HG03520 (cell line): ENCODE data around the gene GABRB3.

Experiments used
- ATAC-seq: cut with Tn5 transposase; IDR thresholded peaks from one replicate; pipeline ENCODE4 v1.9.1; 2021; ENCODE audit warnings: mild to moderate bottlenecking, moderate library complexity; ENCODE audit not compliant: unreplicated experiment

Gene GABRB3

DNA sequence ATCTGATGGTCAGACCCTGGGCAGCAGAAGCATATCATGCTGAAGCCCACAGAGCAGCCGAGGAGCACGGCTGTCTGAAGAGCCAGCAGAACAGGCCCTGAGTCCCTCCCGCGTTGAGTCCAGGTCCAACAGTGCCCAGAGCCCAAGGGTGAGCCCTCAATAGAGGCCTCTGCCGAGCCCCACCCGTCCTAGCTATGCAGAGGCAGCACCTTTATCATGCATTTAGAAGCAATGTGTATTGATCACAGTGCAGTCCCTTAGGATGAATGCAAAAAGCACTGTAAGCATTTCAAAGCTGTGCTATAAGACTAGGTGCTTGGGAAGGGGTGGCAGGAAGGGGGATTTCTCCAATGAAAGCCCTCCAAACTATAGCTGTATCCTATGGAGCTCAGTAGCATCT is 208.5 kb downstream of the GABRB3 start:
- ATAC-seq = no peak

DNA sequence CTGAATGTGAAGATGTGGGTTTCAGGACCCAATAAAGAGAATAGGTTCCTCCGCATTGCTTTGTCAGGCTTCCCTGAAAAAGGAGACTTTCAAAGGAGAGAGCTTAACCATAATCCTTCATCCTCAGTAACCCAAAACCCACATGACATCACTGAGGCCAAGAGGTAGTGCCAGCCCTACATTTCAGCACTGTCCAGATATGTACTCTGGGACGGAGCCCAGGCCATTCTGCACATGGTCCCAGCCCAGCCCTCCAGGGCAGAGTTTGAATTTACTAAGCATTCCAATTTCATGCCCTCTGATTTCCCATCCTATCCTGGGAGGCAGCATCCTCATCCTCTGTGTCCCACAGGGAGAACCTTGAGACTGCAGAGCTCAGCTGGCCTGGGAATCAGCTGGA is 210.5 kb downstream of the GABRB3 start:
- ATAC-seq = no peak

DNA sequence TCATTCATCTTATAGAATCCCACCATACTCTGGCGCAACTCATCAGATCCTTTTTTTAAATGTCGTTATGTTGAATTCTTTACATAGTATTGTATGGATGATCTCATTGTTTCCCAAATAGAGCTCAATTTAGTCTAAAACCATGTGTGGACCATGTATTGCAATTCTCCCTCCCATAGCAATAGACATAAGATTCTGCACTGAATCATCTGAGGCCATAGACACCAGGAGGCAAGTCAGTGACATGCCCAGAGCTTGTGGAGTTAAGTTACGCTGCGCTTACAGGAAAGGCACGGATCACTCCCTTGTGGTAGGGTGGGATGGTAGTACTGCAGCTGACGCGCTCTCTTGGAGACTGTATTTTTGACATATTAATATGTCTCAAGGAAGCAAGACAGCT is 211.0 kb downstream of the GABRB3 start:
- ATAC-seq = no peak

- no peak for ATAC-seq
Observed at GRCh38 chr15:26561130-26561529, 211.7 kb downstream of the GABRB3 start.

GRCh38 chr15:26555898-26556297 is 217.0 kb downstream of the GABRB3 start:
- ATAC-seq = no peak

DNA sequence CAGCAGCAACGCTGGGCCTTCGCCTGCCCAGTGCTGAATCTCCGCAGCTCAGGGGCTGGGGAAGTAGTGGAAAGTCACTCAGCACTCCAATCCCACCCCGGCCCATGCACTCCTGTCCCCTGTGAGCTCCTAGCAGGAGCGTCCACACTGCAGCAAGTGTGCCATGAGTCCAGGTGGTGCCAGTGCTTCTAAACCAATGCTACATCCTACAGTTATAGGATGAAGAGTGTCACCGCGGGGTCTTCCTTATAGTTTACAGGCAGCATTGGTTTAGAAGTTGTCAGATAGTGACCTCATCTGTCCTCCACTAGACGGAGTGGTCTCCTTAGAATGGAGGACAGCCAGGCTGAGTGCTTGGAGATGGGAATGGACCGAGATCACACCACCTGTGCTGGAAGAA is 221.4 kb downstream of the GABRB3 start:
- no peak for ATAC-seq

DNA sequence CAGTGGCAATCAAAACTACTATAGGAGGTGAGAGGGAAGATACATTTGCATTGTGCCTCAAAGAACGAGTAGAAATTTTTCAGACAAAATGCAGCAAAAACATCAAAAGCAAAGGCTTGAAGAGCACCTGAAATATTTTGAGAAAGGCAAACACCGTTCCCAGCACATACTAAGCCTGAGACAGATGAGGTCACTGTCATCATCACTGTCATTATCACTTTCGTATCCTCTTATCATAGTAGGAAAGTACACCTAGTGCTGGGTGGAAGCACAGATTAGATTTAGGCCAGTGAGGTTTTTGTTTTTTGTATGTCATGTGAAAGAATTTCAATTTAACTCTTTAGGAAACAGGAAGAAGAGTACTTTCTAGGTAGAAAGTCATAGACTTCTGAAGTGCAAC is 222.0 kb downstream of the GABRB3 start:
- ATAC-seq = no peak

DNA sequence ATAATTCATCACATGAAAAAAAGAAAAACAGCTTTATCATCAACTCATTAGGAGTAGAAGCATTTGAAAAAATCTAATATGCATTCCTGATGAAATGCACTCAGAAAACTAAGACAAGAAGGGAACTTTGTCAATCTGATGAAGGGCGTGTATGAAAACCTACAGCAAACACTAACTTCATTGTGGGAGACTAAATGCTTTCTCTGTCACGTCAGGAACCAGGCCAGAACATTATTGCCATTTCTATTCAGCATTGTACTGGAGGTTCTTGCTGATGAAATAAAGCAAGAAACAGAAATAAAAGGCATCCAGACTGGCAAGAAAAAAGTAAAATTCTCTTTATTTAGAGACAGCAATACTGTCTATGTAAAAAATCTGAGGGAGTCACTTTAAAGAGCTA is 235.2 kb downstream of the GABRB3 start:
- ATAC-seq = no peak

GRCh38 chr15:26531489-26531888 is 241.4 kb downstream of the GABRB3 start:
- ATAC-seq = no peak

DNA sequence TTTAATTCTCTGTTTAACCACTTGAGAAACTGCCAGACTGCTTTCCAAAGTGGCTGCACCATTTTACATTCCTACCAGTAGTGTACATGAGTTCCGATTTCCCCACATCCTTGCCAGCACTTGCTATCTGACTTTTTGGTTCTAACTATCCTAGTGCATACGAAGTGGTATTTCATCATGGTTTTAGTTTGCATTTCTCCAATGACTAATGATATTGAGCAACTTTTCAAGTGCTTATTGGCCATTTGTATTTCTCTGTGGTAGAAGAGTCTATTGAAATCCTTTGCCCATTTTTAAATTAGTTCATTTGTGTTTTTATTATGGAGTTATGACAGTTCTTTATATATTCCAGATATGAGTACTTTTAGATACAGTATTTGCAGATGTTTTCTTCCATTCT is 247.8 kb downstream of the GABRB3 start:
- ATAC-seq = no peak

- ATAC-seq = no peak
Observed at GRCh38 chr15:26521691-26522198, 251.1 kb downstream of the GABRB3 start.

- ATAC-seq = no peak
Observed at GRCh38 chr15:26521130-26521529, 251.7 kb downstream of the GABRB3 start.

GRCh38 chr15:26518885-26519284 is 254.0 kb downstream of the GABRB3 start:
- ATAC-seq = no peak

GRCh38 chr15:26516102-26516980 is 256.5 kb downstream of the GABRB3 start:
- no peak for ATAC-seq

GRCh38 chr15:26504009-26504408 is 268.9 kb downstream of the GABRB3 start:
- ATAC-seq = no peak
